GM23338 (cell line): ENCODE results near the gene C5orf58. TPM values are rescaled to one million over a fixed set of nuclear protein-coding genes. Genes with fewer than 3 reads are reported as not detected.

ENCODE experiments used
- ATAC-seq: fragments of 200-7000 bp; cut with Tn5 transposase; 3 replicates; pipeline ENCODE4 v1.9.1; 2020
- DNase-seq: peaks from one replicate; pipeline ENCODE4 v3.0.0-alpha.2; 2015; ENCODE audit warnings: low spot score
- H2AFZ ChIP-seq: fragments of 200-600 bp; sonication (generic); 2 replicates; pipeline ENCODE4 v1.8.0; 2016; ENCODE audit warnings: antibody characterized with exemption, mild to moderate bottlenecking, moderate library complexity
- H3F3A ChIP-seq: fragments of 200-600 bp; sonication (generic); replicated peaks from 2 replicates; pipeline ENCODE4 v1.8.0; 2017; ENCODE audit warnings: antibody characterized with exemption, mixed run types, low read depth
- H3K27ac ChIP-seq: fragments of 200-600 bp; sonication (generic); 2 replicates; pipeline ENCODE4 v1.6.1; 2016; ENCODE audit warnings: low read depth
- H3K27me3 ChIP-seq: fragments of 200-600 bp; sonication (generic); 2 replicates; pipeline ENCODE4 v1.8.0; 2016; ENCODE audit warnings: mild to moderate bottlenecking, mixed run types, moderate library complexity; ENCODE audit not compliant: insufficient read depth
- H3K36me3 ChIP-seq: fragments of 200-600 bp; sonication (generic); 2 replicates; pipeline ENCODE4 v1.8.0; 2016; ENCODE audit warnings: mild to moderate bottlenecking; ENCODE audit not compliant: insufficient read depth
- H3K4me1 ChIP-seq: fragments of 200-600 bp; sonication (generic); 2 replicates; pipeline ENCODE4 v1.8.0; 2016; ENCODE audit warnings: mild to moderate bottlenecking, moderate library complexity; ENCODE audit not compliant: insufficient read depth
- H3K4me2 ChIP-seq: fragments of 200-600 bp; sonication (generic); 2 replicates; pipeline ENCODE4 v1.7.1; 2017; ENCODE audit warnings: mixed run types
- H3K4me3 ChIP-seq: fragments of 200-600 bp; sonication (generic); 2 replicates; pipeline ENCODE4 v1.6.1; 2016; ENCODE audit warnings: mixed run types
- H3K79me2 ChIP-seq: fragments of 200-600 bp; sonication (generic); replicated peaks from 2 replicates; pipeline ENCODE4 v1.8.0; 2017; ENCODE audit warnings: mild to moderate bottlenecking; ENCODE audit not compliant: insufficient read depth
- H3K9me2 ChIP-seq: fragments of 200-600 bp; sonication (generic); 2 replicates; pipeline ENCODE4 v1.8.0; 2017; ENCODE audit not compliant: insufficient read depth
- H4K20me1 ChIP-seq: fragments of 200-600 bp; sonication (generic); replicated peaks from 2 replicates; pipeline ENCODE4 v1.8.0; 2017; ENCODE audit warnings: mild to moderate bottlenecking; ENCODE audit not compliant: insufficient read depth
- H3K27ac Mint-ChIP-seq: 2 replicates; pipeline ENCODE4 v1.8.0; 2020; ENCODE audit warnings: inconsistent platforms, mild to moderate bottlenecking, moderate library complexity, mixed read lengths
- H3K27me3 Mint-ChIP-seq: 3 replicates; pipeline ENCODE4 v1.8.0; 2022; ENCODE audit warnings: low read depth, mild to moderate bottlenecking, moderate library complexity, mixed read lengths, inconsistent platforms; ENCODE audit not compliant: insufficient read depth, poor library complexity
- H3K36me3 Mint-ChIP-seq: 3 replicates; pipeline ENCODE4 v1.8.0; 2021; ENCODE audit warnings: low read depth, mild to moderate bottlenecking, inconsistent platforms, moderate library complexity, mixed read lengths
- H3K4me1 Mint-ChIP-seq: 3 replicates; pipeline ENCODE4 v1.8.0; 2020; ENCODE audit warnings: mild to moderate bottlenecking, inconsistent platforms, mixed read lengths
- H3K4me3 Mint-ChIP-seq: 3 replicates; pipeline ENCODE4 v1.8.0; 2021; ENCODE audit warnings: moderate library complexity, mild to moderate bottlenecking, inconsistent platforms, mixed read lengths
- H3K9me3 Mint-ChIP-seq: 3 replicates; pipeline ENCODE4 v1.8.0; 2020; ENCODE audit warnings: moderate library complexity, mild to moderate bottlenecking, inconsistent platforms, mixed read lengths
- CREB1 ChIP-seq: fragments of 250-450 bp; sonication (Bioruptor Pico); IDR thresholded peaks from 2 replicates; pipeline ENCODE4 v1.5.0; 2020; ENCODE audit warnings: low read depth, mild to moderate bottlenecking, moderate library complexity
- CTCF ChIP-seq, 2 experiments: fragments of 200-600 bp in 1 of 2; sonication (generic) in 1 of 2; conservative IDR thresholded peaks; 2 replicates each; pipeline versions ENCODE4 v1.5.1 to v1.6.1; 2016 to 2017; ENCODE audit warnings: antibody characterized with exemption in 2 of 2, low read depth in 2 of 2, mild to moderate bottlenecking in 2 of 2, moderate library complexity in 1 of 2
- ETS1 ChIP-seq: IDR thresholded peaks from 2 replicates; pipeline ENCODE4 v1.6.1; 2016; ENCODE audit warnings: antibody characterized with exemption
- EZH2 ChIP-seq: fragments of 200-600 bp; sonication (generic); IDR thresholded peaks from one replicate; pipeline ENCODE4 v1.8.0; 2017; ENCODE audit warnings: antibody characterized with exemption, mild to moderate bottlenecking, low read depth; ENCODE audit not compliant: unreplicated experiment
- EZH2phosphoT487 ChIP-seq: fragments of 200-600 bp; sonication (generic); IDR thresholded peaks from one replicate; pipeline ENCODE4 v1.8.1; 2018; ENCODE audit warnings: antibody characterized with exemption; ENCODE audit not compliant: unreplicated experiment
- JUNB ChIP-seq: IDR thresholded peaks from one replicate; pipeline ENCODE4 v1.6.1; 2016; ENCODE audit warnings: antibody characterized with exemption; ENCODE audit not compliant: unreplicated experiment
- NANOG ChIP-seq: IDR thresholded peaks from 2 replicates; pipeline ENCODE4 v1.6.1; 2016; ENCODE audit warnings: antibody characterized with exemption, borderline replicate concordance
- POLR2AphosphoS5 ChIP-seq: IDR thresholded peaks from 2 replicates; pipeline ENCODE4 v1.6.1; 2016; ENCODE audit warnings: antibody characterized with exemption, low read depth
- REST ChIP-seq: IDR thresholded peaks from one replicate; pipeline ENCODE4 v1.6.1; 2018; ENCODE audit warnings: antibody characterized with exemption; ENCODE audit not compliant: unreplicated experiment
- STAT1 ChIP-seq: IDR thresholded peaks from one replicate; pipeline ENCODE4 v1.6.1; 2016; ENCODE audit warnings: antibody characterized with exemption; ENCODE audit not compliant: unreplicated experiment
- ZNF114 ChIP-seq: fragments of 250-450 bp; sonication (Bioruptor Pico); IDR thresholded peaks from 2 replicates; pipeline ENCODE4 v1.5.0; 2020; ENCODE audit warnings: mild to moderate bottlenecking, moderate library complexity
- ZNF331 ChIP-seq: fragments of 250-450 bp; sonication (Bioruptor Pico); IDR thresholded peaks from 2 replicates; pipeline ENCODE4 v1.5.0; 2020; ENCODE audit warnings: low read depth, mild to moderate bottlenecking, moderate library complexity
- ZNF462 ChIP-seq: fragments of 250-450 bp; sonication (Bioruptor Pico); IDR thresholded peaks from 2 replicates; pipeline ENCODE4 v1.5.0; 2020; ENCODE audit warnings: mild to moderate bottlenecking, moderate library complexity
- polyA plus RNA-seq: library from polyadenylated mRNA; unstranded; fragments of >200 nt; fragmentation: Nextera tagmentation; extraction: Ambion mirVana; gene quantifications from 2 replicates; pipeline ENCODE4 v1.2.1, GENCODE V29; 2016
- total RNA-seq: library from RNA; depleted of rRNA; stranded (reverse); fragments of >200 nt; shearing (Covaris generic); gene quantifications from 2 replicates; pipeline ENCODE4 v1.2.3, GENCODE V29; 2014

C5orf58 gene
- total and polyA plus RNA-seq, 2 experiments from 2014 or later: 1.0 to 9.1 TPM

GRCh38 chr5:170257370-170257769 is 24.6 kb downstream of the C5orf58 start:
- DNase-seq (no peak), ATAC-seq (no peak)
- peaks cover 38% of the 10 kb centered on the region for H3K4me1 ChIP-seq
- H3K4me1 Mint-ChIP-seq: peaks cover 49% of the 10 kb centered on the region
- H3K4me3 ChIP-seq: no peak overlapping the region
- H3K4me2 ChIP-seq: no peak overlapping the region
- H2AFZ ChIP-seq: peak overlapping the region; percentile 63
- H3K27me3 ChIP-seq: no peaks in the 10 kb centered on the region
- peaks cover 8% of the 10 kb centered on the region; the same call in 1 of the 2 replicates for H3K9me2 ChIP-seq
- H3K9me3 Mint-ChIP-seq: no peaks in the 10 kb centered on the region
- no peaks in the 10 kb centered on the region for H4K20me1 ChIP-seq
- no peaks in the 10 kb centered on the region for H3K36me3 ChIP-seq
- no peak overlapping the region for H3K4me3 Mint-ChIP-seq
- H3F3A ChIP-seq: no peaks in the 10 kb centered on the region
- no peak for TF ChIP-seq POLR2AphosphoS5
- TF ChIP-seq EZH2: no peak
- no peak for TF ChIP-seq CTCF (conservative IDR thresholded peaks at IDR 0.05; ENCODE audit: low read depth in 2 of 2)
- TF ChIP-seq JUNB: no peak
- no peak for TF ChIP-seq EZH2phosphoT487
- no peak for TF ChIP-seq ZNF331 (CRISPR knock-in tag)
- no peak for TF ChIP-seq ETS1
- TF ChIP-seq ZNF114 (CRISPR knock-in tag): no peak
- no peak for TF ChIP-seq ZNF462 (CRISPR knock-in tag)
- TF ChIP-seq STAT1: no peak
- no peak for TF ChIP-seq REST
- no peak for TF ChIP-seq NANOG
- no peak for TF ChIP-seq CREB1
- H3K27ac Mint-ChIP-seq: no peak overlapping the region
- H3K36me3 Mint-ChIP-seq: no peaks in the 10 kb centered on the region
- no peak overlapping the region for H3K27ac ChIP-seq
- H3K79me2 ChIP-seq: no peaks in the 10 kb centered on the region
- peaks cover 8% of the 10 kb centered on the region for H3K27me3 Mint-ChIP-seq
